Measurements from ENCODE around the gene SPTBN5.

DNA sequence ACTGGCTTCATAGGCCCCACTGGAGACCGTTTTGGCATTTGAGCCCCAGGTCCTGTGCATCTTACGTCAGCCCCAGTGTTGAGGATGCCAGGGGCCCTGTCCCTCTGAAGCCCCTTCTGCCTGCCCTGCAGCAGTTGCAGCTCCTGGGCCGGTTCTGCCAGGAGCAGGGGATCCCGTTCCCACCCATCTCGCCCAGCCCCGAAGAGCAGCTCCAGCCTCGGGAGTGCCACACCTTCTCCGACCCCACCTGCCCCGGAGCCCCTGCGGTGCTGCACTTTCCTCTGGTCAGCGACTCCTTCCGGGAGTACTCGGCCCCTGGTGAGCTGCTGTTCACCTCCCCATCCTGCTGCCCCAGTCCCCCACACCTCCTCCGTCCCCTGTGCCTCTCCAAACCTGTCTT, 46.6 kb downstream of the SPTBN5 start:
- TF ChIP-seq, protein P1, sequence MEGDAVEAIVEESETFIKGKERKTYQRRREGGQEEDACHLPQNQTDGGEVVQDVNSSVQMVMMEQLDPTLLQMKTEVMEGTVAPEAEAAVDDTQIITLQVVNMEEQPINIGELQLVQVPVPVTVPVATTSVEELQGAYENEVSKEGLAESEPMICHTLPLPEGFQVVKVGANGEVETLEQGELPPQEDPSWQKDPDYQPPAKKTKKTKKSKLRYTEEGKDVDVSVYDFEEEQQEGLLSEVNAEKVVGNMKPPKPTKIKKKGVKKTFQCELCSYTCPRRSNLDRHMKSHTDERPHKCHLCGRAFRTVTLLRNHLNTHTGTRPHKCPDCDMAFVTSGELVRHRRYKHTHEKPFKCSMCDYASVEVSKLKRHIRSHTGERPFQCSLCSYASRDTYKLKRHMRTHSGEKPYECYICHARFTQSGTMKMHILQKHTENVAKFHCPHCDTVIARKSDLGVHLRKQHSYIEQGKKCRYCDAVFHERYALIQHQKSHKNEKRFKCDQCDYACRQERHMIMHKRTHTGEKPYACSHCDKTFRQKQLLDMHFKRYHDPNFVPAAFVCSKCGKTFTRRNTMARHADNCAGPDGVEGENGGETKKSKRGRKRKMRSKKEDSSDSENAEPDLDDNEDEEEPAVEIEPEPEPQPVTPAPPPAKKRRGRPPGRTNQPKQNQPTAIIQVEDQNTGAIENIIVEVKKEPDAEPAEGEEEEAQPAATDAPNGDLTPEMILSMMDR (conservative IDR thresholded peaks at IDR 0.05 in 1 of 2, IDR thresholded peaks at IDR 0.05 in 1 of 2; ENCODE audit: extremely low read depth in 1 of 2, insufficient read depth in 1 of 2, low read depth in 1 of 2, low read length in 2 of 2), result no peak
- no peak for TF ChIP-seq EZH2 (IDR thresholded peaks at IDR 0.05; ENCODE audit: borderline replicate concordance, low read length)
